ENCODE results near the gene FXYD6. TPM values are rescaled to one million over a fixed set of nuclear protein-coding genes. Genes with fewer than 3 reads are reported as not detected.

FXYD6 gene
- total and polyA plus RNA-seq, 8 donors: 2.7 to 48.0 (median 8.9) TPM

GRCh38 chr11:117862753-117863152, 13.7 kb downstream of the FXYD6 start:
- H3K36me3 ChIP-seq: no peaks in the 10 kb centered on the region
- TF ChIP-seq, protein P1, sequence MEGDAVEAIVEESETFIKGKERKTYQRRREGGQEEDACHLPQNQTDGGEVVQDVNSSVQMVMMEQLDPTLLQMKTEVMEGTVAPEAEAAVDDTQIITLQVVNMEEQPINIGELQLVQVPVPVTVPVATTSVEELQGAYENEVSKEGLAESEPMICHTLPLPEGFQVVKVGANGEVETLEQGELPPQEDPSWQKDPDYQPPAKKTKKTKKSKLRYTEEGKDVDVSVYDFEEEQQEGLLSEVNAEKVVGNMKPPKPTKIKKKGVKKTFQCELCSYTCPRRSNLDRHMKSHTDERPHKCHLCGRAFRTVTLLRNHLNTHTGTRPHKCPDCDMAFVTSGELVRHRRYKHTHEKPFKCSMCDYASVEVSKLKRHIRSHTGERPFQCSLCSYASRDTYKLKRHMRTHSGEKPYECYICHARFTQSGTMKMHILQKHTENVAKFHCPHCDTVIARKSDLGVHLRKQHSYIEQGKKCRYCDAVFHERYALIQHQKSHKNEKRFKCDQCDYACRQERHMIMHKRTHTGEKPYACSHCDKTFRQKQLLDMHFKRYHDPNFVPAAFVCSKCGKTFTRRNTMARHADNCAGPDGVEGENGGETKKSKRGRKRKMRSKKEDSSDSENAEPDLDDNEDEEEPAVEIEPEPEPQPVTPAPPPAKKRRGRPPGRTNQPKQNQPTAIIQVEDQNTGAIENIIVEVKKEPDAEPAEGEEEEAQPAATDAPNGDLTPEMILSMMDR (IDR thresholded peaks at IDR 0.05): no peak

DNA sequence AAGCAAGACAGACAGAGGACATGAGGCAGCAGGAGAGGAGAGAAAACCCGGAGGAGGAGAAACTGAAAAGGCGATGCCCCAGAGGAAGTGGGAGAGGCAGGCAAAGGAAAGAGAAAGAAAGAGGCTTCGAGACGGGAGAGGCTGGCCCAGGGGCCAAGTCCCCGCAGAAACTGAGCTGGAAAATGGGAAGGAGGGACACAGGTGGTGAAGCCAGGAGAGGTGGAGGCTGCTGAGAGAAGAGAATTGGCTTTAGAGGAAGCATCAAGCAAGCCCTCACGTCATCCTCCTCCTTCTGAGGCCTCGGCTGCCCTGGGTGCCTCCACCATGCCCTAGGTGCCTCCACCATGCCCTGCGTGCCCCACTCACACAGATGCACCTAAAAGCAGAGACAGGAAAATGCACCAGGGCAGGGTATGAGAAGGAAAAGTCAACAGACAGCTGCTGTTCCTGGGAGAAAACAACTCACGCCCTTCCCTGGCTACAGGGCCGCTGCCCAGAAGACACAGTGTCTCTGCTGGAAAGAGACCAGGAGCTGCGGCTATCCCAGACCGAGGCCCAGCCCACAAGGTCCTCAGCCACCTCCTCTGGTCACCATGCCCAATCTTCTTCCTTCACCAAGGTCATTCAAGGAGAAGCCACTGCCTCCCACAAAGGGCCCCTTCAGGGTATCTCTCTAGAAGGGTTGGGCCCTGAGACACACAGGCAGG, 14.3 kb downstream of the FXYD6 start:
- no peaks in the 10 kb centered on the region for H3K9me3 ChIP-seq
- no peak for FAIRE-seq
- no peaks in the 10 kb centered on the region for H3K27me3 ChIP-seq
- no peaks in the 10 kb centered on the region for H3K36me3 ChIP-seq
- no peak overlapping the region for H3K4me3 ChIP-seq
- intact Hi-C loops (cut with DNase I): no loop called here
- H3K4me1 ChIP-seq: no peaks in the 10 kb centered on the region
- DNase-seq: no peak
- peak in 3 of 4 donors; percentile 19 to 63 (median 37) for ATAC-seq
- TF ChIP-seq, protein P1 (IDR thresholded peaks at IDR 0.05): no peak
- H3K27ac ChIP-seq: peak overlapping the region in 1 of 4 donors; percentile 30
- 73 to 76% methylated on average over 12 of the region's 12 CpGs for WGBS, 2 donors

More at GRCh38 chr11:117862753-117863152, 13.7 kb downstream of the FXYD6 start:
- no peaks in the 10 kb centered on the region for H3K9me3 ChIP-seq
- intact Hi-C loops (cut with DNase I): no loop called here
- no peak for ATAC-seq
- no peak overlapping the region for H3K27ac ChIP-seq
- no peaks in the 10 kb centered on the region for H3K27me3 ChIP-seq
- H3K4me1 ChIP-seq: no peaks in the 10 kb centered on the region
- H3K4me3 ChIP-seq: no peak overlapping the region
- DNase-seq: no peak
- FAIRE-seq: no peak
- WGBS, 2 donors: 83 to 100% methylated on average over 1 of the region's 1 CpG

DNA sequence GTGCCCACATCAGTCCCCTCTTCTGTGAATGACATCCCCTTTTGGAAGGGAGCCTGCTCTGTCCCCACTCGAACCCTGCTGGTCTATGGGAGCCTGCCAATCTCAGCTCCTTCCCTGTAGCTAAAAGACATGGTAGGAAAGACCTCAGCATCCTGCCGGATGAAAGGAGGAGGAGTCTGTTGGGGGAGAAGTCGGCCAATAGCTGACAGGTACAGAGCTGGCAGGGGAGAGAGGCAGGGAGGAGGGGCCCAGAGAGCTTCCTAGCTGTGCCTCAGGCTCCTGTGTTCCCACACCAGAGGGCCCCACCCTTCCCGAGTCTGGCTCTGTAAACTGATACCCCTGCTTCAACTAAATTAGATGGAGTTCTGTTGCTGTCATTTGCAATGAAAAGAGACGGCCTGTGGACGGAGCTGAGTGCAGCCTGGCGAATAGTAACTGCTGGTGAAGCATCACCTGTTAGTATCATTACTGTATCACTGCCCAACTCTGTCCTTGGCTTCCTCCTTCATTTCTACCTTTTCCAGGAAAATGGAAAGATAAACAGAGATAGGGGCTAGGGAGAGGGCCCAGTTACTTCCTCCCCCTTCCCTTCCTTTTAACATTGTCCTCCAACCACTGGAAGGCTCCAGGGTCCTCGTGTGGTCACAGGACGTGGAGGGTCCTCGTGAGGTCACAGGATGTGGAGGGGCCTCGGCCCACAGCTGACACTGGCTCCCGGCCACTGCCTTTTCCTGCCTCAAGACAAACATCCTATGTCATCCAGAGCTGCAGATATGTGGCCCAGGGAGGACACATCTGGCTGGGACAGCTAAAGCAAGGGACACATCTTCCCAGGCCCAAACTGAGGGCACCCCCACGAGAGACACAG, 15.1 kb downstream of the FXYD6 start:
- Histone ChIP-seq H3K9me3 (no peaks in the 10 kb centered on the region), H3K4me3 (no peak overlapping the region), H3K27me3 (no peaks in the 10 kb centered on the region), H3K4me1 (no peaks in the 10 kb centered on the region), H3K27ac (peak overlapping the region in 1 of 4 donors; percentile 30), H3K36me3 (no peaks in the 10 kb centered on the region)
- TF ChIP-seq, protein P1 (IDR thresholded peaks at IDR 0.05): no peak
- ATAC-seq (peak in 3 of 4 donors; percentile 42 to 67 (median 50)), FAIRE-seq (no peak), DNase-seq (peak in 1 of 6 donors; percentile 33)
- 52 to 62% methylated on average over 13 of the region's 13 CpGs for WGBS, 2 donors
- intact Hi-C loops (cut with DNase I): no loop called here

DNA sequence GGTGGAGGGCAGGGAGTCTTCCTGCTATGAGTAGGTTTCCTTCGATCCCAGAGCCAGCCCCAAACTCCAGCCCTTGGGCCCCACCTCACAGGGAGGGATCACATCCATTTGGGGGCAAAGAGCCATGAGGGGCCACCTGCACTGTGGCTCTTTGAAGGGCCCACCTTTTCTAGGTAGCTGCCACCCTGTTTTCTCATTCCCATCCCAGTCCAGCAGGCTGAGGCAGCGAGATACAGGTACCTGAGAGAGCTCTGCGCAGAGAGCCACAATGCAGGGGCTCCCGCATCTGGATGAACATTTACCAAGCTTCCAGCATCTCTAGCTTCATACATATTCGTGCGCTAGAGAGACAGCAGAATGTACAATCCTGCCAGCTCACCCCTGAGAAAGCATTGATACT, 16.3 kb downstream of the FXYD6 start:
- FAIRE-seq (no peak), ATAC-seq (no peak), DNase-seq (peak in 1 of 6 donors; percentile 35)
- H3K4me3 ChIP-seq: no peak overlapping the region
- no peaks in the 10 kb centered on the region for H3K27me3 ChIP-seq
- H3K27ac ChIP-seq: no peak overlapping the region
- H3K4me1 ChIP-seq: no peaks in the 10 kb centered on the region
- H3K36me3 ChIP-seq: no peaks in the 10 kb centered on the region
- intact Hi-C loops (cut with DNase I): no loop called here
- H3K9me3 ChIP-seq: no peaks in the 10 kb centered on the region
- WGBS, 2 donors: 75 to 89% methylated on average over 6 of the region's 6 CpGs
- TF ChIP-seq, protein P1 (IDR thresholded peaks at IDR 0.05): no peak
